Measurements from ENCODE around the gene FAM156A. TPM values are rescaled to one million over a fixed set of nuclear protein-coding genes. Genes with fewer than 3 reads are reported as not detected.
"Not testable (repeated sequence)": the region's sequence is repeated elsewhere in the genome, so short reads cannot be mapped to it uniquely, and the experiment has no call there.

Gene FAM156A
- polyA plus RNA-seq (2012; ENCODE audit: missing spikeins), result 22.9 TPM

GRCh38 chrX:52958113-52958959, at the start of gene FAM156A:
TSS of gene FAM156A (minus strand) at chrX:52958518. CDS start at chrX:52948588, 9,930 bp downstream.
- not testable (repeated sequence) for DNase-seq (ENCODE audit: insufficient read length)
- peak; percentile 84 for FAIRE-seq

GRCh38 chrX:53005327-53005726, 47.0 kb upstream of the FAM156A start:
- TF ChIP-seq POLR2AphosphoS5 (IDR thresholded peaks at IDR 0.05; ENCODE audit: low read depth, low read length) (no peak), TAF1 (IDR thresholded peaks at IDR 0.05; ENCODE audit: borderline replicate concordance, low read depth, low read length) (no peak), POLR2A (IDR thresholded peaks at IDR 0.05; ENCODE audit: low read depth, low read length) (no peak)
- no peak for FAIRE-seq
- DNase-seq (ENCODE audit: insufficient read length), result no peak

GRCh38 chrX:53004811-53005210, 46.5 kb upstream of the FAM156A start:
- no peak for TF ChIP-seq POLR2A (IDR thresholded peaks at IDR 0.05; ENCODE audit: low read depth, low read length)
- no peak for TF ChIP-seq POLR2AphosphoS5 (IDR thresholded peaks at IDR 0.05; ENCODE audit: low read depth, low read length)
- DNase-seq (ENCODE audit: insufficient read length) (no peak), FAIRE-seq (no peak)

GRCh38 chrX:53004038-53004437, 45.7 kb upstream of the FAM156A start:
- TF ChIP-seq POLR2AphosphoS5 (IDR thresholded peaks at IDR 0.05; ENCODE audit: low read depth, low read length) (no peak), POLR2A (IDR thresholded peaks at IDR 0.05; ENCODE audit: low read depth, low read length) (no peak), TAF1 (IDR thresholded peaks at IDR 0.05; ENCODE audit: borderline replicate concordance, low read depth, low read length) (no peak)
- FAIRE-seq, result no peak
- no peak for DNase-seq (ENCODE audit: insufficient read length)

- FAIRE-seq (no peak), DNase-seq (ENCODE audit: insufficient read length) (no peak)
- TF ChIP-seq POLR2A (IDR thresholded peaks at IDR 0.05; ENCODE audit: low read depth, low read length) (no peak), POLR2AphosphoS5 (IDR thresholded peaks at IDR 0.05; ENCODE audit: low read depth, low read length) (no peak), TAF1 (IDR thresholded peaks at IDR 0.05; ENCODE audit: borderline replicate concordance, low read depth, low read length) (no peak)
These were observed 44.8 kb upstream of the FAM156A start for GRCh38 chrX:53003111-53003510.

GRCh38 chrX:53001958-53002357, 43.6 kb upstream of the FAM156A start:
- DNase-seq (ENCODE audit: insufficient read length) (no peak), FAIRE-seq (no peak)
- TF ChIP-seq POLR2A (IDR thresholded peaks at IDR 0.05; ENCODE audit: low read depth, low read length), result no peak
- no peak for TF ChIP-seq POLR2AphosphoS5 (IDR thresholded peaks at IDR 0.05; ENCODE audit: low read depth, low read length)
- TF ChIP-seq TAF1 (IDR thresholded peaks at IDR 0.05; ENCODE audit: borderline replicate concordance, low read depth, low read length), result no peak

- no peak for FAIRE-seq
- no peak for TF ChIP-seq TAF1 (IDR thresholded peaks at IDR 0.05; ENCODE audit: borderline replicate concordance, low read depth, low read length)
- TF ChIP-seq POLR2A (IDR thresholded peaks at IDR 0.05; ENCODE audit: low read depth, low read length), result no peak
- no peak for TF ChIP-seq POLR2AphosphoS5 (IDR thresholded peaks at IDR 0.05; ENCODE audit: low read depth, low read length)
- no peak for DNase-seq (ENCODE audit: insufficient read length)
These were observed 42.3 kb upstream of the FAM156A start for GRCh38 chrX:53000447-53001135.

GRCh38 chrX:52995987-52996331, 37.6 kb upstream of the FAM156A start:
- TF ChIP-seq POLR2A (IDR thresholded peaks at IDR 0.05; ENCODE audit: low read depth, low read length) (peak; percentile 17; the same call in 1 of the 2 replicates), TAF1 (IDR thresholded peaks at IDR 0.05; ENCODE audit: borderline replicate concordance, low read depth, low read length) (no peak), POLR2AphosphoS5 (IDR thresholded peaks at IDR 0.05; ENCODE audit: low read depth, low read length) (no peak)
- no peak for FAIRE-seq

GRCh38 chrX:52995135-52995986, 37.0 kb upstream of the FAM156A start:
- TF ChIP-seq TAF1 (IDR thresholded peaks at IDR 0.05; ENCODE audit: borderline replicate concordance, low read depth, low read length) (no peak), POLR2A (IDR thresholded peaks at IDR 0.05; ENCODE audit: low read depth, low read length) (0 out of 2 replicates have a peak, but pooled peaks have one; percentile 8)
- FAIRE-seq, result peak; percentile 89
- DNase-seq (ENCODE audit: insufficient read length), result peak; percentile 58

More at GRCh38 chrX:52995987-52996331, 37.6 kb upstream of the FAM156A start:
- DNase-seq (ENCODE audit: insufficient read length), result no peak

GRCh38 chrX:52990848-52991247, 32.5 kb upstream of the FAM156A start:
- no peak for DNase-seq (ENCODE audit: insufficient read length)
- TF ChIP-seq TAF1 (IDR thresholded peaks at IDR 0.05; ENCODE audit: borderline replicate concordance, low read depth, low read length) (no peak), POLR2AphosphoS5 (IDR thresholded peaks at IDR 0.05; ENCODE audit: low read depth, low read length) (no peak), POLR2A (IDR thresholded peaks at IDR 0.05; ENCODE audit: low read depth, low read length) (no peak)
- FAIRE-seq, result no peak

GRCh38 chrX:52990011-52990631, 31.8 kb upstream of the FAM156A start:
- FAIRE-seq, result peak; percentile 100
- peak; percentile 50 for DNase-seq (ENCODE audit: insufficient read length)

Measured in GM12892 (cell line).